Epidermal melanocyte (primary cell): Measurements from ENCODE around the gene LIN37.

Experiments used
- DNase-seq: peaks from one replicate; pipeline ENCODE4 v3.0.0; 2011; ENCODE audit warnings: low spot score; ENCODE audit not compliant: insufficient read length

The LIN37 gene, protein sequence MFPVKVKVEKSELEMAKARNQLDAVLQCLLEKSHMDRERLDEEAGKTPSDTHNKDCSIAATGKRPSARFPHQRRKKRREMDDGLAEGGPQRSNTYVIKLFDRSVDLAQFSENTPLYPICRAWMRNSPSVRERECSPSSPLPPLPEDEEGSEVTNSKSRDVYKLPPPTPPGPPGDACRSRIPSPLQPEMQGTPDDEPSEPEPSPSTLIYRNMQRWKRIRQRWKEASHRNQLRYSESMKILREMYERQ

DNA sequence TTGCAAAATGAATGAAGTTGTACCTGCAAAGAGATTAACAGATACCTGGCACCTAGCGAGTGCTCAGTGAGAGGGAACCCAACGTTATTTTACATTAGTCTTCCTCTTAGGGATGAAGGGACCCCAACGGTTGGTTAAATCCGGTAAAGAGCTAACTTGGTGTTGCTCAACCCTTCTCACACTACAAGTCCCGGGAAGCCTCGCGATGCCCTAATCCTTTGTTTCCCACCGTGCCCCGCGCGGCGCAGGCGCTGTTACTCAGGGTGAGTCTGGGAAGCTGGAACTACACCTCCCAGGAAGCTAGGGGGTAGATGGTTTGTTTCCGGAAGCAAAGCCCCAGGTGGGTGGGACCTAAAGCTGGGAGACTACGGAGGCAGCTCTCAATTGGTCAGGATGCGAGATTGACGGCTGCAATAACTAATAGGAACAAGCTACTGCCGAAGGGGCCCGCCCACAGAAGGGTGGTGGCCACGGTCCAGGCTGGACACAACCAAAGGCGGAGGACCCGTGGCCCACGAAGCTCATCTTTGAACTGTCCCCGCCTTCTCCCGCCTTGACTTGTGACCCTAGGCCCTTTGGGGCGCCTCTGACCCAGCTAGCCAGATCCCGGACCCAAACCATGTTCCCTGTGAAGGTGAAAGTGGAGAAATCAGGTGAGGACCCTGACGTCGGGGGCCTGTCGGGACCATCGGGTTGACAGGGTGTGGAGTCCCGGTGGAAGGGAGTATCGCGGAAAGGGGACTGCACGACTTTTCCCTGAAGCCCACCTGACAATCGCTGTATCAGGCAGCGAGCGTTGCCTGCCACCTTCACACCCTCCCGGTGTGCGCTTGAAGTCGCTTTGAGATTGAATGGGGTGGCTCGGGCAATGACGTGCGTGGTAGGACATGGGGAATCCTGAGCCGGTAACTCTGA is at the start of gene LIN37:
TSS of gene LIN37 (plus strand) at position 471 of the 915 bp plus-strand sequence. CDS start at position 620, 149 bp downstream.
- peak; percentile 82 for DNase-seq

DNA sequence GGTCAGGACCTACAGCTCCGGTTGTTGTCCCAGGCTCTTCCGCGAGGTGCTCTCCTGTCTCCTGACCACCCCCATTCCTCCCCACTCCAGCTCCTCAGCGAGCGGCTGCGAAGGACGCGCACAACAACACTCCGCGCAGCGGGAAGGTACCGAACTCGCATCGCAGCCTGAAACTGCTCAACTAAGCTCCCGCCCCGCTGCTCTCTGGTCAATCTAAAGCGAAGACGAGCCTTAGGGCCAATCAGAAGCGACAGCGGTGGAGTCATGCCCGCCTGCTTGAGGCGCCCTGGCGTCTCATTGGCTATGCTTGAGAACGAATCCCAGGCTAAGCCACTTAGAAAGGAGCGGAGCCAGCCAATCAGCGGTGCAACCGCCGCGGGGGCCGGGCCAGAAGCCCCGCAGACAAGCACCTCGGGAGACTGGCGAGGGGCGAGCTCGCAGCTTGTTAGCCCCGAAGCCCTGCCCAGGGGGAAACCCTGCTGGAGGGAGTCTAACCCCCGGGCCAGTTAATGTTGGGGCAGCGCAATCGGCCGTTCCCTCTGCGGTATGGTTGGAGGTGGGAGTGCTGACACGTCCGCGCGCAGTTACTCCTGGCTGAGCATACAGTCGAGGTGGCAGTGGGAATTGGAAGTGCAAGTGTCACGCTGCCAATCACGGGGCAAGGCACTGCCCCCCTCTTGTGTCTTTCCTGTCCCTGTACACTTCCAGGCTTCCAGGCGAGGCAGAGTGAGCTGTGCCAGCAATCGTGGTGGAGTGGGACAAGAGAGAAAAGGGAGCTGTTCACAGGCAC is 46.0 kb upstream of the LIN37 start:
- DNase-seq, result peak; percentile 97

DNA sequence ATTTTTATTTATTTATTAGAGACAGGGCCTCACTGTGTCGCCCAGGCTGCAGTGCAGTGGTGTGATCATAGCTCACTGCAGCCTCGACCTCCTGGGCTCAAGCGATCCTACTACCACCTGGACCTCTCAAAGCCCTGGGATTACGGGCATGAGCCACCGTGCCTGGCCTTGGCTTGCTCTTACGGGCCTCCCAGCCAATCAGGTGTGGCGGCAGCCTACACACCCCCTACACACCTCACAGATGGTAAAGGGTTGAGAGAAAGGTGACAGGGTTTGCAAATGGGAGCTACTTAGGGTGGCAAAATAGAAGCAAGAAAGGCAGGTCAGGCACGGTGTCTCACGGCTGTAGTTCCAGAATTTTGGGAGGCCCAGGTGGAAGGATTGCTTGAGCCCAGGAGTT is 45.0 kb upstream of the LIN37 start:
- DNase-seq, result no peak

DNA sequence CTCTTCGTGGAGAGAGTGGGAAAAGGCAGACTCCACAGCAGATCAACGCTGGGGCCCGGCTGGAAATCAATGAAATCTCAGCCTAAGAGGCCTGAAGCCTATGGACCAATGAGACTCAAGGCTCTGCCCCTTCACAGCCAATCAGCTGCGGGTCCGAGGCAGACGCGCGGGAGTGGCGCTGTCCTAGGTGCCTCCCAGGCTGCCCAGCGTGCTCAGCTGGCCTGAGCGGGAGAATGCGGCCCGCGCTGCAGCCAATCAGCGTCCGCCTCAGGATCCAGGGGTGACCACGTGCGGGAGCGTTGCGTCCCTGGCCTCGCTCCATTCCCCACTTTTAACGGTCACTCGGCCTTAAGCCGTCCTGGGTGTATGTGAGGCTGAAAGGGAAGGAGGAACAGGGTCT is 44.2 kb upstream of the LIN37 start, which contains the start of gene ZBTB32:
TSS of gene ZBTB32 (plus strand) at position 341 of the 400 bp plus-strand sequence. CDS start 10,069 bp downstream, outside the sequence.
- no peak for DNase-seq

DNA sequence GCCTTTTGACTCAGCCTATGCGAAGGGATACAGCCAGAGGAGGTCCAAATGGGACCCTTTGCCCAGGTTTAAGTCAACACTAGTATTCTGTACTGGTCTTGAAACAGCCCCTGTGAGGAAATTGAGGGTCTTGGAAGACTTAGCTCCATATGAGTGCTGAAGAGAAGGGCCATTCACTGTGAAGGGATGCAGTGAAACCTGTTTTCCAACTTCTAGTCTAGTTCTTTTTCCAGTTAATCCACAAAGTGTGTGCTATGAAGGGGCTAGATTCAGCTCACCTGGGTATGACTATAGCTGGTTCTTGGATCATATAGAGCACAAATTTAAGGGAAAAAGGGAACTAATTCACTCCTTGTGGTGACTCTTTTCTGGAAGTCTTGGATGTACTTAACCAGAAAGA is 40.0 kb upstream of the LIN37 start:
- DNase-seq, result no peak

DNA sequence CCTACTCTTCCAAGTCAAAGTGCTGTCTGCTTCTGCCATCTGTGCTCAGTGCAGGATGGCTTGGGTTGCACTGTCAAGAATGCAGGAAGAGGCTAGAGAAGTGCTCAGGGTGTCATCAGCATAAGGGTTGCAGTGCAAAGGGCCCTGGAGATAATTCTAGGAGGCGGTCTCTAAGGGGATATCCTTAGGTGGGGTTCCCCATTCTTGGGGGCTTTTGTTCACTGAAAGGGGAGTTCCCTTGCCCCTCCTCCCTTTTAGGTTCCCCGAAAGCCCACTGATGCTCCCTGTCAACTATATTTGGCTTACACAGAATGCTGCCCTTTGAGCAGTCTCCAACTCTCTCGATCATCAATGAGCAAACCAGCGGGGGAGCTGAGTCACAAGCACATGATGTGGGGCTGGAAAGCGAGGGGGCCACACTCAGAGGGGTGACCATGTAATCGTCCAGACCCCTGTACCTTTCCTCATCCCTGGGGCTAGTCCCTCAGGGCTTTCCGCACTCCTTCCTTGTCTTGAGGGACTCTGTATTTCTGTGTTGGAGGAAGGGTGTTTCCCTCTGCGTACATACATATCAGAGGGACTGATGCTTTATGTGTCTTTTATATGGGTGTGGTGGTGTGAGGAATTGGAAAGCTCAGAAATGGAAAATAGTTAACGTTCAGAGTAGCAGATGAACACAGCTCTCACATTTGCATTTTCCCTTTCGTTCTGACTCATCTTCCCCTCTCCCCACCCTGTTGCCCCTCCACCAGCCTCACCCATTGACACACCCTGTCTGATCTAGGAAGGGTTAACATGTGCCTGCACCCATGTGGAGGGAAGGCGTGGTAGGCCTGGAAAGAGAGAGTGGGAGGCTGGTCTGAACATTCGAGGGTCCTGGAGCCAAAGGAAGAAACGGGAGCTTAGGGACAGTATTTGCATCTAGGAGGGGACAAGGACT is 37.3 kb upstream of the LIN37 start:
- DNase-seq, result no peak

DNA sequence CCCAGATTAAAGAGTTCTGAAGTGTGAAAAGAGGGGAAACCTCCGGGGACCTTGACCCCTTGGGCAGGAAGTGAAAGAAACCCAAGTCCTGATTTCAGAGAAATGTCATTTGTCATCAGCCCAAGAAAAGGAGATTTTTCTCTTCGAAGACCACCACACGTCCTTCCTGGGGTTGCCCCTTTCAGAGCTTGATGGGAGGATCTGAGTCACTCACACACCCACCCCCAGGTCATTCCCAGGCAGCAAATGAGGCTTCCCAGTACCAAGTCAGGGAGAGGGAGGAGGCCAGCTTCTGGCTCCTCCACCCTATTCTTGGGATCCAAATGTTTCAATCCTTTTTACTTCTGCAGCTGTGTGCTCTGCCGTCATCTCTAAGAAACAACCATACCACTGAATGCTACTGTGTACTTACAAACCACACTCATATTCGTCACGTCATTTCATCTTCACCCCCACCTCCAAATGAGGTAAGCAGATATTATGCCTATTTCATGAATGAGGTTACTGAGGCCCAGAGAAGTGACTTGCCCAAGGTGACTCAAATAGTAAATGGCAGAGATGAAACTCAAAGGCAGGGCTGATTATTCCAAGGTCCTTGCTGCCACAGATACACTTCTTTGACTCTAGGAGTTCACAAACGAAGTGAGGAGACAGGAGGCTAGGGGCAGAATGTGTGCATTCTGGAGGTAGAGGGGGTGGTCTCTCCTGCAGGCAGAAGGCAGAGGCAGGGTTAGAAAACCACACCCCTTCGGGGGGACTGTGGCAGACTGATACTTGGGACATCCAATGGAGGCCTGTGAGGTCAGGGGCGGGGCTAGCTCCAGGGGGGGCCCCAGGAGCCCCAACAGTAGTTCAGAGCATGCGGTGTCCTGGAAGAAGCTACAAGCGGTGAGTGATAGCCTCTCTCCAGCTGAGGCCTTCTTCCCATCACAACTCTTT is 35.5 kb upstream of the LIN37 start:
- peak; percentile 12 for DNase-seq

DNA sequence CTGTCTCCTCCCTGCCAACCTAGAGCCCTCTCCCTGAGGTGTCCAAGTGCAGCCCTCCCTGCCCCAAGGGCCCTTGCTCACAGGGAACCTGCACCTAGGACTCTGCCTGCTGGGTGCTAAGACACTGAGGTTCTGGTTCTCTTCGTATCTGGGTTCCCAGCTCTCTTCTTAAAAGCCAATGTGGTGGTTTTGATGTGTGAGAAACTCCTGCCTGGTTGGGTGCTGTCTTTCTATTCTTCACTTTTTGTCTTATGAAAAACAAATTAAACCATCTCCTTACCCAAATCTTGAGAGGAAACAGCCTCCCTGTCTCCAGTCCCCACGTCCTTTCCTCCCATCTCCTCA is 34.9 kb upstream of the LIN37 start:
- DNase-seq, result no peak

DNA sequence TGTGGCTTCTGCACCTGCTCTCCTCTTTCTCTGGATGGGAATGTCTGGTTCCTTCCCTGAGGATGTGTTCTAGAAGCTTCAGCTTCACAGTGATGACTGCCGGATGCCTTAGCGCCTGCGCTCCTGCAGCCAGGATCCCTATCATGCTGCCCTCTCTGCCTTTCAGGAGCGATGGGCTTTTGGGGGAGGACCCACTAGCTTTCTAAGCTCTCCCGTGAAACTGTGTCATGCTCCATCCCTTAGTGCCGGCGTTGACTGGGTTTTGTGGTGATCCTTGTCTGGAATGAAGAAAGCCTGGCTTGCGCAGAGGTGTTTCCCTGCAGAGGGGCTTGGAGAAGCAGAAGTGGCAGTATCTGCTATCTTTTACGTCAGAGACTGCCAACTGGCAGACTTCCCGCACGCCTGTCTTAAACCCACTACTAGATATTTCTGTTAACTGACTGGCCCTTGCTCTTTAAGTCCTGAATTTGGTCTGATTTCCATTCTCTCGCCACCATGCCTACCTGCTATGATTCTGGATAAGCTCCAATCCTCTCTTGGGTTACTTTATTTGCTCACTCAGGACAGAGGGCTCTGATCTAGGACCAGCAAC is 34.4 kb upstream of the LIN37 start:
- DNase-seq, result peak; percentile 5

DNA sequence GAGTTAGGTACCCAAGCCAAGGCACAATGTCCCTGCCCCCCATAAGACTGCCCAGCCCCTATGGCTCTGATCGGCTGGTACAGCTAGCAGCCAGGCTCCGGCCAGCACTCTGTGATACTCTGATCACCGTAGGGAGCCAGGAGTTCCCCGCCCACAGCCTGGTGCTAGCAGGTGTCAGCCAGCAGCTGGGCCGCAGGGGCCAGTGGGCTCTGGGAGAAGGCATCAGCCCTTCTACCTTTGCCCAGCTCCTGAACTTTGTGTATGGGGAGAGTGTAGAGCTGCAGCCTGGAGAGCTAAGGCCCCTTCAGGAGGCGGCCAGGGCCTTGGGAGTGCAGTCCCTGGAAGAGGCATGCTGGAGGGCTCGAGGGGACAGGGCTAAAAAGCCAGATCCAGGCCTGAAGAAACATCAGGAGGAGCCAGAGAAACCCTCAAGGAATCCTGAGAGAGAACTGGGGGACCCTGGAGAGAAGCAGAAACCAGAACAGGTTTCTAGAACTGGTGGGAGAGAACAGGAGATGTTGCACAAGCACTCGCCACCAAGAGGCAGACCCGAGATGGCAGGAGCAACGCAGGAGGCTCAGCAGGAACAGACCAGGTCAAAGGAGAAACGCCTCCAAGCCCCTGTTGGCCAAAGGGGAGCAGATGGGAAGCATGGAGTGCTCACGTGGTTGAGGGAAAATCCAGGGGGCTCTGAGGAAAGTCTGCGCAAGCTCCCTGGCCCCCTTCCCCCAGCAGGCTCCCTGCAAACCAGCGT is 33.6 kb upstream of the LIN37 start:
- DNase-seq, result no peak

DNA sequence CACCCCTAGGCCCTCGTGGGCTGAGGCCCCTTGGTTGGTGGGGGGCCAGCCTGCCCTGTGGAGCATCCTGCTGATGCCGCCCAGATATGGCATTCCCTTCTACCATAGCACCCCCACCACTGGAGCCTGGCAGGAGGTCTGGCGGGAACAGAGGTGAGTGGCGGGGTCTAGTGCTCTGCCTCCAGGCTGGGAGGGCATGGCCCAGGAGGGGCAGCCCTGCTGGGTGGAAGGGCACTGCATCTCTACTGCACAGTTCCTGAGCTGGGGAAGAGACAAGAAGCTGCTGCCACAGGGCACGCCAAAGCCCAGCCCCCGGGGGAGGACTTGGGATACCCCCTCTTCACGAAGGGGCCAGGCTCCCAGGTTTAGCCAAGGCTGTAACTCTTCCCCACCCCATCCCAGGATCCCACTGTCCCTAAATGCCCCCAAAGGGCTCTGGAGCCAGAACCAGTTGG is 33.0 kb upstream of the LIN37 start:
- no peak for DNase-seq

DNA sequence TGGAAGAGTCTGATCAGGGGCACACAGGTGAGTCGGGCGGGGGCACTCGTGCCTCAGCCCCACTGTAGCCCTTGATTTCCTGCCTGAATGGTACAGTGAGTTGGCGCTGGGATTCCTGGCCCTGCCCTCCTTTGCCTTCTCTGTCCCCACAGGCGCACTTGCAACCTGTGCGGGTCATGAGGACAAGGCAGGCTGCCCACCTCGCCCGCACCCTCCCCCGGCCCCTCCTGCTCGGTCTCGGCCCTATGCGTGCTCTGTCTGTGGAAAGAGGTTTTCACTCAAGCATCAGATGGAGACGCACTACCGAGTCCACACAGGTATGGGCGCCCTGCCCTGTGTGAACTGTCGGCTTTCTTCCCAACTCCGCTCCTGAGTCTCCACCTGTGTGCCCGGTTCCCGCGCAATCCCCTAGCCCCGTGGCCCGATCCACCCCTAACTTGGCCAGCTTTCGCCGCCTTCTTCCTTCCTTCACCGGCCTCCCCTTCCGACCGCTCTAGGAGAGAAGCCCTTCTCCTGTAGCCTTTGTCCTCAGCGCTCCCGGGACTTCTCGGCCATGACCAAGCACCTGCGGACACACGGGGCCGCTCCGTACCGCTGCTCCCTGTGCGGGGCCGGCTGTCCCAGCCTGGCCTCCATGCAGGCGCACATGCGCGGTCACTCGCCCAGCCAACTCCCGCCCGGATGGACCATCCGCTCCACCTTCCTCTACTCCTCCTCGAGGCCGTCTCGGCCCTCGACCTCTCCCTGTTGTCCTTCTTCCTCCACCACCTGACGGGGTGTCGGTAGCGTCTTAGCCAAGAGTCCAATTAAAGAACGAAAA is 32.2 kb upstream of the LIN37 start:
- peak; percentile 57 for DNase-seq

DNA sequence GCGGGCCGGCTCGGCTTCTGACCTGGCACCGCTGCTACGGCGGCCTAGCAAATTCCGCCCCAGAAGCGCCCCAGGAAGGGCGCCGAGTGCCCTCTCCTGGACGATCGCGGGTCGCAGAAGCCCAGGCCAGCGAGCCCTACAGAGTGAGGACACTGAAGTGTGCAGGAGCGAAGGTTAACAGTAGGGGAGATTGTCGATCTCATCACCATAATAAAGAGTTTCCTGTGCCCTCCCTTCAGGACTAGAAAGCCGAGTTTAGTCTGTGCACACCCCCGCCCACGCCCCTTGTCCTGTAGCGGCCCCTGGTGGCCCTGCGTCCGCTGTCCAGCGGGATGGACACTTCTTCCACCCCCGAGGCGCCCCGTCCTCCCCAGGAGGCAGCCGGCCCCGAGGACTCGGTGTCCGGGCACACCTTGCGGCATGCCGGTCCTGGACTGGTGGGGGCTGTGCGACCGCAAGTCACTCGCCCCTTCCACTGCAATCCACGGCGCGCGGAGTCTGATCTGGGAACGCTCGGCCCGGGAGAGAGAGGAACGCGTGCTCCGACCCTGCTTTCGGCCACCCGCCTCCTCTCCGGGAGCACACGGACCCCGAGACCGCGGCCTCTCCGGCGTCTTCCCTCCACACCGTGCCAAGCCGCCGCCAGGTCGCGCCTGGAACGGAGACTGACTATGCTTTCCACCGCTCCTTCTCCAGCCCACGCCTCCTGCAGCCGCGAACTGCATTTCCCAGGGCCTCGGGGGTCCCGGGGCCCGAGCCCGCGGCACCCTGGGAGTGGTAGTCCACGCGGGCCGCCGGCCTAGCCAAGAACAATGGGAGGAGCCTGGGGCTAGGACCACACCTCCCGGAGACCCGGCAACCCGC is 31.3 kb upstream of the LIN37 start:
- peak; percentile 99 for DNase-seq

DNA sequence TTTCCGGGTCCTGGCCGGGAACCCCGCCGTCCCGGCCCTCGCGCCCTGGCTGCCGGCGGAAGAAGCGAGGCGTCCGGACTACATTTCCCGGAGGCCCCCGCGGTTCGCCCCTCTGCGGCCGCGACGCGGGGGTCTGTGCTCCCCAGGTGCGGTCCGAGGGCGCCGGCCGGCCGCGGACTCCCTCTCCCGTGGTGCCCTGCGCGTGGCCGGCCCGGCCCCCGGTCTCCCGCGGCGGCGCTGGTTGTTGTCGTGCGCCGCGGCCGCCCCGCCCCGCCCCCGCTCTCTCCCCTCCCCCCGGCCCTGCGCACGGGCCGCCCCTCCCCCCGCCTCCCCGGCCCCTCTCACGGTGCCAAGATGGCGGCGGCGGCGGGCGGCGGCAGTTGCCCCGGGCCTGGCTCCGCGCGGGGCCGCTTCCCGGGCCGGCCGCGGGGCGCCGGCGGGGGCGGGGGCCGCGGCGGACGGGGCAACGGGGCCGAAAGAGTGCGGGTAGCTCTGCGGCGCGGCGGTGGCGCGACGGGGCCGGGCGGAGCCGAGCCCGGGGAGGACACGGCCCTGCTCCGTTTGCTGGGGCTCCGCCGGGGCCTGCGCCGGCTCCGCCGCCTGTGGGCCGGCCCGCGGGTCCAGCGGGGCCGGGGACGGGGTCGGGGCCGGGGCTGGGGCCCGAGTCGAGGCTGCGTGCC is 30.6 kb upstream of the LIN37 start, which contains the start of gene KMT2B:
TSS of gene KMT2B (plus strand) at position 339 of the 680 bp plus-strand sequence. CDS start at position 355, 16 bp downstream.
- DNase-seq, result peak; percentile 98

DNA sequence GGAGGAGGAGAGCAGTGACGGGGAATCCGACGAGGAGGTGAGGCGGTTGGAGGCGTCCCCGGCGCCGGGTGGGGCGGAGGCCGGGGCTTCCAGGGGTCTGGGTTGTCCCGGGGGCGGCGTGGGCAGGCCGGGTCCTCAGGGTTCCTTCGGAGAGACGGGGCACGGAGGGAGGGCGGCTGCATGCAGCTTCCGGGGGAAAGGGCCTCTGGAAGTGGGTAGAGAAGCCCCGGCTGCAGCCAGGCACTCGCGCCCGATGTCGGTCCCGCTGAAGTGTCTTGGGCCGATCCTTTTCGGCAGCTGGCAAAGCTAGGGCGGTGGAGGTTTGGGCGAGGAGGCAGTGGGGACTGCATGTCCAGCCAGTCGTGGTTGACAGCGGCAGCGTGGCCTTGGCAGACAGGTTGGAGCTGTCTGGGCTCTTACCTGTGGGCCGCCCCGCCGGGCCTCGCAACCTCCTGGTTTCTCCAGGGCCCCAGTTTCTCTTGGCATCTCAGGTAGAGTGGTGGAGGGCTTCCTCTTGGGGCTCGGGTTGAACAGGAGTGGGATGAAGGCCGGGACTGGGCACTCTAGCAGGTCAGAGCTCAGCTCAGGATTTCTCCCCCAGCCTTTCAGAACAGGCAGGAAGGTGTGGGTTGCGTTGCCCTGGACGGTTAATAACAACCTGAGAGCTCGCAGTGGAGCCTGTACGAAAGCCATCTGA is 29.9 kb upstream of the LIN37 start:
- peak; percentile 57 for DNase-seq
